Stimulated activated CD8-positive, alpha-beta memory T cell treated with anti-CD3 and anti-CD28 coated beads, Interleukin-4, amount 100 ng/mL, for 24 hours (primary cell): ENCODE data around the gene GSG1L.

ENCODE experiments used
- DNase-seq: peaks from one replicate; pipeline ENCODE4 v3.0.0-alpha.2; 2020; ENCODE audit warnings: low read depth

The GSG1L gene

GRCh38 chr16:27819356-27819755, 244.2 kb downstream of the GSG1L start:
- no peak for DNase-seq

- no peak for DNase-seq
These were observed 245.3 kb downstream of the GSG1L start for GRCh38 chr16:27818246-27818645.

GRCh38 chr16:27817038-27817437, 246.5 kb downstream of the GSG1L start:
- no peak for DNase-seq

- no peak for DNase-seq
These were observed 247.0 kb downstream of the GSG1L start for GRCh38 chr16:27816561-27816960.

GRCh38 chr16:27813591-27813990, 249.9 kb downstream of the GSG1L start:
- no peak for DNase-seq

GRCh38 chr16:27811881-27812280, 251.6 kb downstream of the GSG1L start:
- DNase-seq, result no peak

GRCh38 chr16:27806986-27807385, 256.5 kb downstream of the GSG1L start:
- DNase-seq, result no peak

GRCh38 chr16:27806388-27806787, 257.1 kb downstream of the GSG1L start:
- DNase-seq, result no peak

- no peak for DNase-seq
These were observed 257.6 kb downstream of the GSG1L start for GRCh38 chr16:27805828-27806351.

GRCh38 chr16:27803775-27804549, 259.6 kb downstream of the GSG1L start:
- DNase-seq, result no peak

GRCh38 chr16:27802664-27803439, 260.7 kb downstream of the GSG1L start:
- DNase-seq, result no peak

- no peak for DNase-seq
These were observed 262.1 kb downstream of the GSG1L start for GRCh38 chr16:27801289-27801945.

- DNase-seq, result no peak
These were observed 262.7 kb downstream of the GSG1L start for GRCh38 chr16:27800817-27801216.

- no peak for DNase-seq
These were observed 263.6 kb downstream of the GSG1L start for GRCh38 chr16:27799896-27800295.

GRCh38 chr16:27798241-27798640, 265.3 kb downstream of the GSG1L start:
- DNase-seq, result no peak

- no peak for DNase-seq
These were observed 267.4 kb downstream of the GSG1L start for GRCh38 chr16:27795992-27796614.

- no peak for DNase-seq
These were observed 270.3 kb downstream of the GSG1L start for GRCh38 chr16:27793249-27793622.

GRCh38 chr16:27792486-27793248, 270.8 kb downstream of the GSG1L start:
- no peak for DNase-seq

GRCh38 chr16:27791404-27791719, 272.2 kb downstream of the GSG1L start:
- DNase-seq, result no peak

- no peak for DNase-seq
These were observed 272.7 kb downstream of the GSG1L start for GRCh38 chr16:27790546-27791403.
